Activated CD4-positive, alpha-beta T cell treated with anti-CD3 and anti-CD28 coated beads for 36 hours (primary cell): ENCODE results near the gene ZNF665. TPM values are rescaled to one million over a fixed set of nuclear protein-coding genes. Genes with fewer than 3 reads are reported as not detected.

ENCODE experiments used
- total RNA-seq, 2 experiments: library from RNA; stranded (reverse); gene quantifications; one replicate each; pipeline ENCODE4 v1.2.3, GENCODE V29; 2021

The ZNF665 gene
- total RNA-seq, 2 experiments from 2014 or later = 6.5 to 8.7 TPM

Other genes with a start within 250 kb of the ZNF665 start
- gene ZNF816, start 230.5 kb downstream of the ZNF665 start, total RNA-seq = 10 to 100 TPM; 10.7 to 11.4 TPM
- gene ERVV-1, start 179.4 kb downstream of the ZNF665 start, total RNA-seq = under 1 TPM in 1 of 2 experiments, not detected in 1; 0.11 TPM
- gene ERVV-2, start 148.6 kb downstream of the ZNF665 start, total RNA-seq = not detected
- gene ZNF160, start 89.9 kb downstream of the ZNF665 start, total RNA-seq = 10 to 100 TPM; 42.2 to 53.0 TPM
- gene ZNF415, start 60.4 kb downstream of the ZNF665 start, total RNA-seq = 1 to 10 TPM; 3.2 to 3.3 TPM
- 1 to 10 TPM; 8.5 to 9.2 TPM for gene ZNF347, start 34.3 kb downstream of the ZNF665 start, total RNA-seq
- 1 to 10 TPM; 6.4 to 7.5 TPM for gene ZNF677, start 61.5 kb upstream of the ZNF665 start, total RNA-seq
- gene VN1R2, start 64.9 kb upstream of the ZNF665 start, total RNA-seq = not detected
- not detected for gene VN1R4, start 74.4 kb upstream of the ZNF665 start, total RNA-seq
- gene ZNF845, start 140.4 kb upstream of the ZNF665 start, total RNA-seq = 1 to 10 TPM; 5.9 to 6.3 TPM
- 10 to 100 TPM; 21.5 to 27.8 TPM for gene ZNF525, start 172.3 kb upstream of the ZNF665 start, total RNA-seq
- 10 to 100 TPM; 10.7 to 10.9 TPM for gene ZNF765, start 201.8 kb upstream of the ZNF665 start, total RNA-seq
- 10 to 100 TPM; 10.5 to 11.4 TPM for gene ZNF761, start 238.6 kb upstream of the ZNF665 start, total RNA-seq